ENCODE measurements around the gene CROT. TPM values are rescaled to one million over a fixed set of nuclear protein-coding genes. Genes with fewer than 3 reads are reported as not detected.

Gene CROT
- total RNA-seq, 1 donor from 2014 or later = 8.2 TPM

- no peak overlapping the region for H3K4me3 ChIP-seq (ENCODE audit: low read depth, low read length)
- DNase-seq (ENCODE audit: low read depth) = no peak
- TF ChIP-seq CTCF (conservative IDR thresholded peaks at IDR 0.05; ENCODE audit: low read depth, low read length) = no peak
Observed at GRCh38 chr7:87413951-87414793, 68.7 kb downstream of the CROT start.

GRCh38 chr7:87414794-87415188 lies 69.3 kb downstream of the CROT start:
- TF ChIP-seq CTCF (conservative IDR thresholded peaks at IDR 0.05; ENCODE audit: low read depth, low read length) = no peak
- H3K4me3 ChIP-seq (ENCODE audit: low read depth, low read length) = no peak overlapping the region
- DNase-seq (ENCODE audit: low read depth) = peak; percentile 69

- DNase-seq (ENCODE audit: low read depth) = no peak
- no peak overlapping the region for H3K4me3 ChIP-seq (ENCODE audit: low read depth, low read length)
- TF ChIP-seq CTCF (conservative IDR thresholded peaks at IDR 0.05; ENCODE audit: low read depth, low read length) = peak; percentile 72
Observed at GRCh38 chr7:87416682-87417587, 71.5 kb downstream of the CROT start.

GRCh38 chr7:87420173-87420572 lies 74.7 kb downstream of the CROT start:
- TF ChIP-seq CTCF (conservative IDR thresholded peaks at IDR 0.05; ENCODE audit: low read depth, low read length) = no peak
- H3K4me3 ChIP-seq (ENCODE audit: low read depth, low read length) = no peak overlapping the region
- DNase-seq (ENCODE audit: low read depth) = no peak

GRCh38 chr7:87424075-87424474 lies 78.6 kb downstream of the CROT start:
- no peak for TF ChIP-seq CTCF (conservative IDR thresholded peaks at IDR 0.05; ENCODE audit: low read depth, low read length)
- no peak for DNase-seq (ENCODE audit: low read depth)
- no peak overlapping the region for H3K4me3 ChIP-seq (ENCODE audit: low read depth, low read length)

GRCh38 chr7:87426160-87426559 lies 80.7 kb downstream of the CROT start:
- H3K4me3 ChIP-seq (ENCODE audit: low read depth, low read length) = no peak overlapping the region
- DNase-seq (ENCODE audit: low read depth) = no peak
- no peak for TF ChIP-seq CTCF (conservative IDR thresholded peaks at IDR 0.05; ENCODE audit: low read depth, low read length)
